Measurements from ENCODE around the gene WNT6. TPM values are rescaled to one million over a fixed set of nuclear protein-coding genes. Genes with fewer than 3 reads are reported as not detected.

Gene WNT6
- total RNA-seq, 1 donor from 2014 or later, result 0.44 TPM

GRCh38 chr2:218863021-218863520 lies 3.5 kb downstream of the WNT6 start:
- no peaks in the 10 kb centered on the region for H3K36me3 ChIP-seq
- no peaks in the 10 kb centered on the region for H3K9me3 ChIP-seq
- TF ChIP-seq CTCF (IDR thresholded peaks at IDR 0.05), result no peak
- H3K27ac ChIP-seq, result no peak overlapping the region
- no peak overlapping the region for H3K4me3 ChIP-seq
- ATAC-seq, result no peak
- DNase-seq, result no peak
- H3K4me1 ChIP-seq, result peaks cover 16% of the 10 kb centered on the region
- H3K27me3 ChIP-seq (ENCODE audit: low read depth), result peaks cover 70% of the 10 kb centered on the region
- intact Hi-C loops (cut with DNase I), result no loop called here

- peaks cover 61% of the 10 kb centered on the region for H3K27me3 ChIP-seq (ENCODE audit: low read depth)
- no peaks in the 10 kb centered on the region for H3K36me3 ChIP-seq
- TF ChIP-seq CTCF (IDR thresholded peaks at IDR 0.05), result no peak
- intact Hi-C loops (cut with DNase I), result no loop called here
- H3K27ac ChIP-seq, result no peak overlapping the region
- peaks cover 10% of the 10 kb centered on the region for H3K4me1 ChIP-seq
- ATAC-seq (no peak), DNase-seq (no peak)
- no peaks in the 10 kb centered on the region for H3K9me3 ChIP-seq
- H3K4me3 ChIP-seq, result no peak overlapping the region
These were observed 5.8 kb downstream of the WNT6 start for GRCh38 chr2:218865396-218865795.

GRCh38 chr2:218865999-218866398 lies 6.4 kb downstream of the WNT6 start:
- no peak for TF ChIP-seq CTCF (IDR thresholded peaks at IDR 0.05)
- DNase-seq, result no peak
- ATAC-seq, result no peak
- intact Hi-C loops (cut with DNase I), result no loop called here
- H3K9me3 ChIP-seq, result no peaks in the 10 kb centered on the region
- peaks cover 7% of the 10 kb centered on the region for H3K4me1 ChIP-seq
- H3K36me3 ChIP-seq, result no peaks in the 10 kb centered on the region
- H3K27ac ChIP-seq, result no peak overlapping the region
- peaks cover 61% of the 10 kb centered on the region for H3K27me3 ChIP-seq (ENCODE audit: low read depth)
- H3K4me3 ChIP-seq, result no peak overlapping the region

- DNase-seq, result no peak
- intact Hi-C loops (cut with DNase I), result no loop called here
- H3K4me3 ChIP-seq, result no peak overlapping the region
- H3K9me3 ChIP-seq, result no peaks in the 10 kb centered on the region
- ATAC-seq, result no peak
- TF ChIP-seq CTCF (IDR thresholded peaks at IDR 0.05), result no peak
- H3K36me3 ChIP-seq, result no peaks in the 10 kb centered on the region
- H3K27me3 ChIP-seq (ENCODE audit: low read depth), result peaks cover 61% of the 10 kb centered on the region
- H3K4me1 ChIP-seq, result peaks cover 17% of the 10 kb centered on the region
- no peak overlapping the region for H3K27ac ChIP-seq
These were observed 8.3 kb downstream of the WNT6 start for GRCh38 chr2:218867900-218868299.

GRCh38 chr2:218869064-218869463 lies 9.5 kb downstream of the WNT6 start:
- intact Hi-C loops (cut with DNase I), result no loop called here
- no peak overlapping the region for H3K4me3 ChIP-seq
- H3K9me3 ChIP-seq, result no peaks in the 10 kb centered on the region
- no peak for TF ChIP-seq CTCF (IDR thresholded peaks at IDR 0.05)
- peaks cover 23% of the 10 kb centered on the region for H3K4me1 ChIP-seq
- H3K27me3 ChIP-seq (ENCODE audit: low read depth), result peaks cover 64% of the 10 kb centered on the region
- ATAC-seq, result no peak
- H3K27ac ChIP-seq, result no peak overlapping the region
- H3K36me3 ChIP-seq, result no peaks in the 10 kb centered on the region
- DNase-seq, result no peak

- H3K27ac ChIP-seq, result no peak overlapping the region
- peak overlapping the region; percentile 45 for H3K4me3 ChIP-seq
- peaks cover 23% of the 10 kb centered on the region for H3K4me1 ChIP-seq
- no peak for DNase-seq
- H3K27me3 ChIP-seq (ENCODE audit: low read depth), result peaks cover 72% of the 10 kb centered on the region
- ATAC-seq, result no peak
- no peaks in the 10 kb centered on the region for H3K9me3 ChIP-seq
- no peak for TF ChIP-seq CTCF (IDR thresholded peaks at IDR 0.05)
- intact Hi-C loops (cut with DNase I), result no loop called here
- no peaks in the 10 kb centered on the region for H3K36me3 ChIP-seq
These were observed 11.4 kb downstream of the WNT6 start for GRCh38 chr2:218870984-218871344.
